Inflammatory macrophage (primary cell): ENCODE results near the gene OR51M1.

Experiments
- DNase-seq, 2 donors: peaks; one replicate each; pipeline ENCODE4 v3.0.0-alpha.2; 2020 to 2022

Gene OR51M1

GRCh38 chr11:5390210-5390609 lies 6.6 kb downstream of the OR51M1 start:
- no peak for DNase-seq

- DNase-seq = no peak
Measured at GRCh38 chr11:5394091-5394490, 10.5 kb downstream of the OR51M1 start.

DNA sequence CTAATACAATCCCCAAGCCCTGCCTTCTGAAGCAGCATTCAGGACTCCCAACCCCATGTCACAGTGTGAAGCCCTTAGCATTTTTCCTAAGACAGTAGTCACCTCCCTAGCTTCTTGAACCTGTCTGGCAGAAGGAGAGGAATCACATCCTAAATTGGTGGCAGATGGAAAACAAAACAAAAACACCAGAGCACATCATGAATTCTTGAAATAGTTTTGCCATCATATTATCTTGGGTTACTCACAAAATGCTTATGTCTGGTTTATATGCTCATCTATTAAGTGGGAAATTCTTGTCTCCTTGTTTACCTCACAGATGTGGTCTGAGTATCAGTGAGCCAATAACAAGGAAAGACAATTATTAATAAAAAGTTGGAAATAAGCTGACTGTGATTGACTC lies 15.3 kb downstream of the OR51M1 start:
- no peak for DNase-seq

- DNase-seq = no peak
Measured at GRCh38 chr11:5405173-5405572, 21.6 kb downstream of the OR51M1 start.

DNA sequence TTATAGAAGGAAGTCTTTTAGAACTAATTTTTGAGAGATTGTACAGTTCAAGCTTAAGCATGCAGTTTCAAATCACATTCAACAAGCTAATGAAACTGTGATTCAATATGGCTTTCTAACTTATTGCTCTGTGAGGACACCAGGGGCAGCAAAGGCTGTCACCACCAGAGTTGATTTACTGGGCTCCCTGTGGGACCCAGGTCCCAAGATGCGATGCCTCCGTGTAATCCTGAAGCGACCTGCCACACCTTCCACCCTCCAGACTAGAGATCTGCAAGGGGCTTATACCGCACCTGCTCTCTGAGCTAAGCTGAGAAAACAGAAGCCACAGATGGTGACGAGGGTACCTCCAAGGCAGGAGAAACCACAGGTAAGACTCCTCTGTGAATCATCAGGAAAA lies 37.4 kb downstream of the OR51M1 start:
- DNase-seq = no peak

GRCh38 chr11:5421811-5422210 lies 38.2 kb downstream of the OR51M1 start, which contains the start of gene OR51Q1:
Gene OR51Q1, plus strand, starts transcription at chr11:5422111. Its CDS starts 90 bp downstream, at chr11:5422201.
- no peak for DNase-seq

- DNase-seq = no peak
Measured at GRCh38 chr11:5423131-5423530, 39.5 kb downstream of the OR51M1 start.

DNA sequence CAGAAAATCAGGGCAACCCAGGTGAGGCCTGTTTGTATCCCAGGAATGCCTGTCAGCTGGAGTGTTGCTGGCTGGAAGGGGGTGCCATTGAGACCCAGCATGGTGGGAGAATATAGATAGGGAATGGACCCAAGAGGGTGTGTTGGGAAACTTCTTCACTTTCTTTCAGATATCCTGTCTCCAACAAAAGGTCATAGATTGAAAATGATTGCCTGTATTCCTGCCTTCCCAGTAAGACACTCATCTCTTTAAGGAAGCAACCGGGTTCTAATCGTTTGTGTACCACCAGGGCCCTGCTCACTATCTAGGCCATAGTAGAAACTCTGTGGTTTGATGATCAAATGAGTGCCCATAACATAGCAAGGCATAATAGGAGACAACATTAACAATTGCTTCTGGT lies 57.8 kb downstream of the OR51M1 start, which contains the start of gene OR51I1:
OR51I1 (minus strand) TSS at position 101 of the 400 bp plus-strand sequence; CDS start at position 101, 0 bp downstream.
- no peak for DNase-seq
